ENCODE measurements around the gene RCOR1.

Gene RCOR1

DNA sequence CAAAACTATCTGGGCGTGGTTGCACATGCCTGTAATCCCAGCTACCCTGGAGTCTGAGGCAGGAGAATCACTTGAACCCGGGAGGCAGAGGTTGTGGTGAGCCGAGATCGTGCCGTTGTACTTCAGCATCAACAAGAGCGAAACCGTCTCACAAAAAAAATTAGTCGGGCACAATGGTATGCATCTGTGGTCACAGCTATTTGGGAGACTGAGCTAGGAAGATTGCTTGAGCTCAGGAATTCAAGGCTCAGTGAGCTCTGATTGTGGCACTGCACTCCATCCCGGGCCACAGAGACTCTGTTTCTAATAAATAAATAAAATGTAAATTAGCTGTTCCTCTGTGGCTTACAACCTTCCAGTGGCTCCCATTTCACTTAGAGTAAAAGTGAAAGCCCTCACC lies 28.0 kb downstream of the RCOR1 start:
- Histone ChIP-seq H3K27ac (no peak overlapping the region), H3K36me3 (no peaks in the 10 kb centered on the region), H3K9me3 (ENCODE audit: severe bottlenecking) (no peaks in the 10 kb centered on the region), H3K4me3 (ENCODE audit: low read depth, low read length) (no peak overlapping the region), H3K27me3 (ENCODE audit: insufficient read depth, low read depth, severe bottlenecking) (no peaks in the 10 kb centered on the region)
- TF ChIP-seq, protein P1, sequence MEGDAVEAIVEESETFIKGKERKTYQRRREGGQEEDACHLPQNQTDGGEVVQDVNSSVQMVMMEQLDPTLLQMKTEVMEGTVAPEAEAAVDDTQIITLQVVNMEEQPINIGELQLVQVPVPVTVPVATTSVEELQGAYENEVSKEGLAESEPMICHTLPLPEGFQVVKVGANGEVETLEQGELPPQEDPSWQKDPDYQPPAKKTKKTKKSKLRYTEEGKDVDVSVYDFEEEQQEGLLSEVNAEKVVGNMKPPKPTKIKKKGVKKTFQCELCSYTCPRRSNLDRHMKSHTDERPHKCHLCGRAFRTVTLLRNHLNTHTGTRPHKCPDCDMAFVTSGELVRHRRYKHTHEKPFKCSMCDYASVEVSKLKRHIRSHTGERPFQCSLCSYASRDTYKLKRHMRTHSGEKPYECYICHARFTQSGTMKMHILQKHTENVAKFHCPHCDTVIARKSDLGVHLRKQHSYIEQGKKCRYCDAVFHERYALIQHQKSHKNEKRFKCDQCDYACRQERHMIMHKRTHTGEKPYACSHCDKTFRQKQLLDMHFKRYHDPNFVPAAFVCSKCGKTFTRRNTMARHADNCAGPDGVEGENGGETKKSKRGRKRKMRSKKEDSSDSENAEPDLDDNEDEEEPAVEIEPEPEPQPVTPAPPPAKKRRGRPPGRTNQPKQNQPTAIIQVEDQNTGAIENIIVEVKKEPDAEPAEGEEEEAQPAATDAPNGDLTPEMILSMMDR (IDR thresholded peaks at IDR 0.05; ENCODE audit: low read depth, low read length), result no peak
- no peak for DNase-seq

GRCh38 chr14:102622262-102622885 lies 29.9 kb downstream of the RCOR1 start:
- Histone ChIP-seq H3K36me3 (no peaks in the 10 kb centered on the region), H3K27ac (no peak overlapping the region), H3K9me3 (ENCODE audit: severe bottlenecking) (no peaks in the 10 kb centered on the region), H3K27me3 (ENCODE audit: insufficient read depth, low read depth, severe bottlenecking) (no peaks in the 10 kb centered on the region), H3K4me3 (ENCODE audit: low read depth, low read length) (no peak overlapping the region)
- DNase-seq, result no peak
- TF ChIP-seq, protein P1 (IDR thresholded peaks at IDR 0.05; ENCODE audit: low read depth, low read length), result no peak

DNA sequence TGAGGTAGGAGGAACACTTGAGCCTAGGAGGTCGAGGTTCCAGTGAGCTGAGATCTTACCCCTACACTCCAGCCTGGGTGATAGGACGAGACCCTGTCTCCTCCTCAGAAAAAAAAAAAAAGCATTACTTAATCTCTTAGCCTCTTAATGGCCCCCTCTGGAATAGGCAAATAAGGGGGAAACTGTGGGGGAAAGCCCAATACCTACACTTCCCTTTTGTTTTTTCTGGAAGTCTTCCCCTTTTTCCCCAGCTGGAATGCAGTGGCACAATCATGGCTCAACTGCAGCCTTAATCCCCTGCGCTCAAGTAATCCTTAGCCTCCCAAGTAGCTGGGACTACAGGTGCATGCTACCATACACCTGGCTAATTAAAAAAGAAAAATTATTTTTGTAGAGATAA lies 32.2 kb downstream of the RCOR1 start:
- Histone ChIP-seq H3K9me3 (ENCODE audit: severe bottlenecking) (no peaks in the 10 kb centered on the region), H3K27ac (no peak overlapping the region), H3K27me3 (ENCODE audit: insufficient read depth, low read depth, severe bottlenecking) (no peaks in the 10 kb centered on the region), H3K36me3 (no peaks in the 10 kb centered on the region), H3K4me3 (ENCODE audit: low read depth, low read length) (no peak overlapping the region)
- TF ChIP-seq, protein P1 (IDR thresholded peaks at IDR 0.05; ENCODE audit: low read depth, low read length), result no peak
- DNase-seq, result no peak

DNA sequence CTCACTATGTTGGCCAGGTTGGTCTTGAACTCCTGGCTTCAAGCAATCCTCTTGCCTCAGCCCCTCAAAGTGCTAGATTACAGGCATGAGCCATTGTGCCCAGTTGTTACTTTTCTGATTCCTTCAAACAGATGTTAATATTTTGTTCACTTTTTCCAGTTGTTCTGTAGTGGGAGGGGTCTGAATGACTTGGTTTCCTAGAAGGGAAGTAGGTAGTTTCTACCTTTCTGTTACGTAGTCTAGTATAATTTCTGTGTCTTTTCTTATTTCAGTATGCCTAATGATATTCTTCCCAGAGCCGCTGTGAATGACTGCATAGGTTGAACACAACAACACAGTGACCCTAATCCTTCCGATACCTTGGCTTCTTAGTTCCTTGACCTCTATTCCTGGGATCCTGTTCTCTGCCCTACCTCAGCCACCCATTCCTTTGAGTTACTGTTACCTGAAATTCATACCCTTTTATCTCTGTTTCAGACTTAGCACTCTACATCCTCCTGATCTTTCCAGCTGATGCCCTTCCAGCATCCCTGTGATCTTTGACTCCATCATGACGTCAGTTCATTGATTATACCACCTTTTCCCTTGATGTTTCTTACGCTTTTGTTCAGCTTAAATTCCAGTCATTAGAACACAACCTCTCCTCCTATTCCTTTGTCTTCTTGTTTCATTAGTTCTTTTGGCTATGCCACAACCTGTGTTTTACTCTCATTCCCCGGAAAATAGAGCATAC lies 33.3 kb downstream of the RCOR1 start:
- Histone ChIP-seq H3K9me3 (ENCODE audit: severe bottlenecking) (no peaks in the 10 kb centered on the region), H3K36me3 (no peaks in the 10 kb centered on the region), H3K27me3 (ENCODE audit: insufficient read depth, low read depth, severe bottlenecking) (no peaks in the 10 kb centered on the region), H3K27ac (no peak overlapping the region), H3K4me3 (ENCODE audit: low read depth, low read length) (no peak overlapping the region)
- TF ChIP-seq, protein P1 (IDR thresholded peaks at IDR 0.05; ENCODE audit: low read depth, low read length), result no peak
- no peak for DNase-seq

GRCh38 chr14:102626530-102626929 lies 34.1 kb downstream of the RCOR1 start:
- Histone ChIP-seq H3K27me3 (ENCODE audit: insufficient read depth, low read depth, severe bottlenecking) (no peaks in the 10 kb centered on the region), H3K9me3 (ENCODE audit: severe bottlenecking) (no peaks in the 10 kb centered on the region), H3K27ac (no peak overlapping the region), H3K4me3 (ENCODE audit: low read depth, low read length) (no peak overlapping the region), H3K36me3 (no peaks in the 10 kb centered on the region)
- no peak for DNase-seq
- TF ChIP-seq, protein P1 (IDR thresholded peaks at IDR 0.05; ENCODE audit: low read depth, low read length), result peak; percentile 47; the same call in 1 of the 2 replicates

Data from WERI-Rb-1 (cell line).